T-helper 2 cell treated with Interferon-gamma antibody and Interleukin-4, amounts not matched to agents 100 ng/mL and 5 ng/mL, for 36 hours (primary cell): Measurements from ENCODE around the gene NME7. TPM values are rescaled to one million over a fixed set of nuclear protein-coding genes. Genes with fewer than 3 reads are reported as not detected.
"Not testable (repeated sequence)": the region's sequence is repeated elsewhere in the genome, so short reads cannot be mapped to it uniquely, and the experiment has no call there.

Experiments used
- intact Hi-C: fragments of 100-400 bp; cut with micrococcal nuclease; formaldehyde crosslinking; loops from one replicate; pipeline ENCODE4 v1.15.1; 2023
- total RNA-seq: library from RNA; stranded (reverse); gene quantifications from 2 replicates; pipeline ENCODE4 v1.2.3, GENCODE V29; 2022

NME7 gene
- total RNA-seq = 16.8 and 19.7 TPM in 2 replicates

GRCh38 chr1:169367686-169368405 is at the start of gene NME7, which contains the start of gene BLZF1:
Gene NME7, minus strand, starts transcription at chr1:169367797. Its CDS starts 87 bp downstream, at chr1:169367710.
Gene BLZF1, plus strand, starts transcription at chr1:169368195. Its CDS starts 1,328 bp downstream, at chr1:169369523.
- intact Hi-C loops = loop anchor here (1.0 to 5.0 kb wide), 15 partner anchors 59 to 1741 kb away; partner anchors contain the start of genes ATP1B1, CCDC181, DCAF6 and METTL18

DNA sequence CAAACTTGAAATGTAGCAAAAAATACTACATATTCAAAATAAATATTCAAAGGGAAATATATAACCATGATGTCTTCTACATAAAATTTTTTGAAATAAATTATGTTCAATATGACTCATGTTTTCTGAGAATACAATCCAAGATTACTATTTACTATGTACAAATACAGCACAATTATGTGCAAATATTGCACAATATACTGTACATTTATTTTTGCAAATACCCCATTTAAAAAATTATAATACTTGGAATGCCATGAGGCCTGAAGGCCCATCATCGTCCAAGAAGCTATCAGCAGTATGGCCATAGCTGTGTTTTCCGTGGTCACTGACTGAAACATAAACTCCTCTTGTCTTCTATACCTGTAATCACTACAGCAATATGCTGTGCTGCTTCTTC is 47.4 kb upstream of the NME7 start:
- intact Hi-C loops = no loop called here

DNA sequence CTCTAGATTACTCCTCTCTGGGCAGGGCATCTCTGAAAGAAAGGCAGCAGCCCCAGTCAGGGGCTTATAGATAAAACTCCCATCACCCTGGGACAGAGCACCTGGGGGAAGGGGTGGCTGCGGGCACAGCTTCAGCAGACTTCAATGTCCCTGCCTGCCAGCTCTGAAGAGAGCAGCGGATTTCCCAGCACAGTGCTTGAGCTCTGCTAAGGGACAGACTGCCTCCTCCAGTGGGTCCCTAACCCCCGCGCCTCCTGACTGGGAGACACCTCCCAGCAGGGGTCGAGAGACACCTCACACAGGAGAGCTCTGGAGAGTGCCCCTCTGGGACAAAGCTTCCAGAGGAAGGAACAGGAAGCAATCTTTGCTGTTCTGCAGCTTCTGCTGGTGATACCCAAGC is 40.7 kb upstream of the NME7 start:
- intact Hi-C loops = not testable (repeated sequence)

- intact Hi-C loops = not testable (repeated sequence)
Measured at GRCh38 chr1:169402578-169402977, 35.0 kb upstream of the NME7 start.

GRCh38 chr1:169395955-169396354 is 28.4 kb upstream of the NME7 start:
- intact Hi-C loops = no loop called here

GRCh38 chr1:169392406-169392805 is 24.8 kb upstream of the NME7 start:
- intact Hi-C loops = no loop called here

DNA sequence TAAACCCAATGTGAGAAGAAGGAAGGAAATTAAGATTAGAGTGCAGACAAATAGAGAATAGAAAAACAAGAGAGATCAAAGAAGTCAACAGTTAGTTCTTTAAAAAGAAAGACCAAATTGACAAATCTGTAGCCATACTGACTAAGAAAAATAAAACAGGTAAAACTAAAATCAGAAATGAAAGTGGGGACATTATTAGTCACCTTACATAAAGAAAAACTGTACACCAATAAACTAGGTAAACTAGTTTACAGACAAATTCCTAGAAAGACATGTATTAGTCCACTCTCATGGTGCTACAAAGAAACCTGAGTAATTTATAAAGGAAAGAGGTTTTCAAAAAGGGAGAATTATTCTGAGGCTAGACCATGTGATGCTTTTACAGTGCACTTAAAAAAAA is 22.7 kb upstream of the NME7 start:
- intact Hi-C loops = no loop called here

DNA sequence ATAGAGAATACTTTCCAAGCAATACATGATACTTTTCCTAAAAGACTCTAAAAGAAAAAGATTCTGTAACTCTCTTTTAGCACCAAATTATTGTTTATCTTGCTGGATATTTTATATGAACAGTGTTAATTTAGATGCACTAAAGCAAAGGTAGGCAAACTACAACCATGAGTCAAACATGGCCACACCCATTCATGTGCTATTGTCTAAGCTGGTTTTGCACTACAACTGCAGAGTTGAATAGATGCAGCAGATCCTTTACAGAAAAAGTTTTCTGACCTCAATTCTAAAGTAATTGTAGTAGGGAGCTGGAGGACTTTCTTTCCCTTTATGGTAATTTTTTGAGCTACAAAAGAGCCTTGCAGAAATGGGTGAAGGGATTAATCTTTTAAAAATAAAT is 19.8 kb upstream of the NME7 start:
- intact Hi-C loops = no loop called here

DNA sequence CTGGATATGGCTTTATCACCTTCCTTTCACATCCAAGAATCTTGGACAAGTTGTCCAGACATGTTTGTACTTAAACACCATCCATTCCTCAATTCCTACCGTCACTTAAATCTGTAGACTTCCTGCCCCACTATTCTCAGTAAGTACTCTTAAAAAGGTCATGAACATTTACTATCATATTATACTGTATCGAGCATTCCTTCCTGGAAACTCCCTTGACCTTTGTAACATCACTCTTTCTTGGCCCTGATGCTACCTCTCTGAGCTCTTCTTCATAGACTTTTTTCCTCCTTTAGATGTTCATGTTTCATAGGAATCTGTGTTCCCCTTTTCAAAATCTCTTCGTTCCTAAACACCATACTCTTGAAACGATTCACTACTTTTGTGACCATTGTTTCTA is 15.9 kb upstream of the NME7 start:
- intact Hi-C loops = no loop called here

DNA sequence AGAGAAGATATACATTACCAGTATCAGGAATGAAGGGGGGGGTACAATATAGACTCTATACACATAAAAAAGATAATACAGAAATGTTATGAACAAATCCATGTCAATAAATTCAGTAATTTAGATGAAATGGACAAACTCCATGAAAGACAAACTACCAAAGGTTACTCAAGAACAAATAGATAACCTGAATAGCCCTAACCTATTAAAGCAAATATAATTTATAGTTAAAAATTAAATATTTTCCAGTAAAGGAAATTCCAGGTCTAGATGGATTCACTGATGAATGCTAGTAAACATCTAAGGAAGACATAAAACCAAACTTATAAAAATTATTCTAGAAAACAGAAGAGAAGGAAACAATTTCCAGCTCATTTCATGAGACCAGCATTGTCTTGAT is 13.6 kb upstream of the NME7 start:
- intact Hi-C loops = no loop called here

DNA sequence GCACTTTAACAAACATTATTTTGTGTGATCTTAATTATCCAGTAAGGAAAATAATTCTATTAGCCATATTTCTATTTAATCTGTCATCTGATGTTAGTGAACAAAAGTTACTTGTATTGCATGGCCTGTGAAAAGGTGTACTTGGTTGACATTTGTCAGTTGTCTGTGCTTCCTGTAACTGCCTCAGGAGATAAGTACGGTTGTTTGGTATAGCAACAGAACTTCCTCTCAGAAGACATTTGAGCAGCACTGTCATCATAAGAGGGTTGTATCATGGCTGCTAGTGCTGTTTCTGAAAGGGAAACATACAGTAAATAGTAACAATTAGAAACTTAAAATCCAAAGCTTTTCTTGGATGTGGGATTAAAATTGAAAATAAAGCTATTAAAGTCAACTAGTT is 3.8 kb upstream of the NME7 start:
- intact Hi-C loops = loop anchor here (2.0 kb wide), 1 partner anchor 521 kb away; the partner anchor contains the start of gene SCYL3

DNA sequence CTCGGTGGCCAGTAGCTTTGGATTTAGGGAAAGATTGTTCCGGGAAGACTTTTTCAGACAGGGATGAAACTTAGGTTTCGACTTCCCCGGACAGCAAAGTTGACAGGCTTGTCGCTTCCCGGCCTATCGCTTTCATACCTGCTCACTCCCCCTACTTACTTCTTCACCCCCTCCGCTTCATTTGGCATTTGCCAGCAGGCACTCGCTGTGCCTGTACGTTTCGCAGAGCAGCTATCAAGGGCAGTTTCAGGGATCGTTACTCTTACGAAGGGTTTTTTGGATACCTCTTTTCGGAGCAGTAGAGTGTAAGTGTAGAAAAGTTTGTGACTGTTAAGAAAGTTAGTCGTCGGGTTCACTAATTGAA is 791 bp upstream of the NME7 start:
- intact Hi-C loops = loop anchor here (1.0 to 5.0 kb wide), 11 partner anchors 116 to 1741 kb away; partner anchors contain the start of genes METTL18, SFT2D2 and TIPRL

GRCh38 chr1:169367096-169367685 is 406 bp downstream of the NME7 start:
- intact Hi-C loops = loop anchor here (1.0 to 5.0 kb wide), 12 partner anchors 60 to 1740 kb away; partner anchors contain the start of genes ATP1B1, CCDC181, DCAF6 and MPC2

GRCh38 chr1:169364948-169365347 is 2.6 kb downstream of the NME7 start:
- intact Hi-C loops = loop anchor here (5.0 kb wide), 8 partner anchors 182 to 1738 kb away; partner anchors contain the start of gene SFT2D2

DNA sequence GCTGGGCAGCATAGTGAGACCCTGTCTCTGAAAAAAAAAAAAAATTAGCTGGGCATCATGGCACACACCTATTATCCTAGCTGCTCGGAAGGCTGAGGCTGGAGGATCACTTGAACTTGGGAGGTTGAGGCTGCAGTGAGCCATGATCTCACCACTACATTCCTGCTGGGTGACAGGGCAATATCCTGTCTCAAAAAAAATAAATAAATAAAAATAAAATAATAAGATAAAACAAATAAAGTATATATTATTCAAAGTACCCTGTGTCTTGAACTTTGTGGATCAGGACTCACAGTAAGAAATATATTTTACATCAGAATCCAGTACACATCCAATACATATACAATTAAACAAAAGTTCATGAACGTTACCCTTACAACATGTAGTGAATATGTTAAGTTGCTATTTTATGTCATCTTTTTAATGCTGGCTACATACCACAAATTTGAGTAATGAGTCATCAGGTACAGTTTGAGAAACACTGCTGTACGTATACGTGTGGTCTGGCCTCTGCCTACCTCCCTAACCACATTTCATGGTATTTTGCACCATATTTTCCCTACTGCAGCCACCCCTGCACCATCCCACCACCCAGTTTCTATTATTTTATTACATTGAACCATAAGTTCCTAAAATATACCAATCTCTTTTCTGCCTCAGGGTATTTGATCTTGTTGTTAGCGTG is 4.4 kb downstream of the NME7 start:
- intact Hi-C loops = loop anchor here (2.0 kb wide), 1 partner anchor 50 kb away; no protein-coding TSS in a partner anchor

DNA sequence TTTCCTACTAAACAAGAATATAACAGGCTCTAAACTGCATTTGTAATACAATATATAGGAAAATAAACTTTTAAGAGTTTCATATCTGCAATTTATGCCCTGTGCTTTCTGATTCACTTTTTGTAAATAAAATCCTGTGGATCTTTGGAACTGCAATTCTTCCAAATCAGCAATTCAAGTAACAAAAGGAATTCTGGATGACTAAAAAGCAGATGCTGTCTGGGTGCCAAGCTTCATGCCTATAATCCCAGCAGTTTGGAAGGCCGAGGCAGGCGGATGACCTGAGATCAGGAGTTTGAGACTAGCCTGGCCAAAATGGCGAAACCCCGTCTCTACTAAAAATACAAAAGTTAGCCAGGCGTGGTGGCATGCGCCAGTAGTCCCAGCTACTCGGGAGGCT is 6.3 kb downstream of the NME7 start:
- intact Hi-C loops = no loop called here

GRCh38 chr1:169360415-169360814 is 7.2 kb downstream of the NME7 start:
- intact Hi-C loops = no loop called here

- intact Hi-C loops = loop anchor here (1.0 to 10.0 kb wide), 3 partner anchors 214 to 909 kb away; no protein-coding TSS in a partner anchor
Measured at GRCh38 chr1:169348383-169349036, 19.1 kb downstream of the NME7 start.

- intact Hi-C loops = loop anchor here (1.0 to 10.0 kb wide), 3 partner anchors 213 to 909 kb away; no protein-coding TSS in a partner anchor
Measured at GRCh38 chr1:169347688-169348382, 19.8 kb downstream of the NME7 start.

DNA sequence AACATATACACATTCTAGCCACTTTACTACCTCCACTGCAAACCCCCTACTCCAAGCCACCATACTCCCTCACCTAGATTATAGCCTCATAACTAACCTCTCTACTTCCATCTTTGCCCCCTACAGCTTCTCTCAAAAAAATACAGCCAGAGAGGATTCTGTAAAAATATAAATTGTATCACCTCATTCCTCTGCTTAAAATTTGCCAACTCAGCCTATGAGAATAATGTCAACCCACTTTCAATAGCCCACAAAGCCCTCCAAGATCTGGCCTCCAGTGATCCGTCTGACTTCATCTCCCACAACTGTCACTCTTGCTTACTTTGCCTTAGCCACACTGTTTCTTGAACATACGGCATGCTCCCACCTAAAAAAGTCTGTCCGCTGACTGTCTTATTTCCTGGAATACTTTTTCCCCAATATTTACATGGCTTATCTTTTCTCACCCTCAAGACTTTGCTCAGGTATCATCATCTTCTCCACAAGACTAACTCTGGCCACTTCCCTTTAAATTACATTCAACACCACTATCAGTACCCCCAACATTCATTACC is 21.5 kb downstream of the NME7 start:
- intact Hi-C loops = loop anchor here (10.0 kb wide), 1 partner anchor 211 kb away; no protein-coding TSS in a partner anchor
